Adipose tissue (tissue), 3 donors: ENCODE results near the gene PVALB. TPM values are rescaled to one million over a fixed set of nuclear protein-coding genes. Genes with fewer than 3 reads are reported as not detected.
"Not testable (repeated sequence)": the region's sequence is repeated elsewhere in the genome, so short reads cannot be mapped to it uniquely, and the experiment has no call there.

Experiments
- H3K27ac ChIP-seq: one replicate; pipeline ENCODE4 v1.5.1; 2013; ENCODE audit warnings: low read depth, low read length
- WGBS, 3 donors: extraction: QIAGEN DNeasy Blood & Tissue Kit; methylation state at CpG; one replicate each; pipeline ENCODE4 v1.1.7; 2013; 5-methylcytosine and 5-hydroxymethylcytosine counted together
- polyA plus RNA-seq, 3 donors: library from polyadenylated mRNA; stranded (reverse); fragments of 200-250 nt; gene quantifications; one replicate each; pipeline ENCODE4 v1.2.3, GENCODE V29; 2013
- donor health status: healthy with polysubstance abuse.
- donor health status: Bipolar disorder and iron deficiency.
- donor health status: healthy.

Gene PVALB
- polyA plus RNA-seq, 3 donors: not detected

DNA sequence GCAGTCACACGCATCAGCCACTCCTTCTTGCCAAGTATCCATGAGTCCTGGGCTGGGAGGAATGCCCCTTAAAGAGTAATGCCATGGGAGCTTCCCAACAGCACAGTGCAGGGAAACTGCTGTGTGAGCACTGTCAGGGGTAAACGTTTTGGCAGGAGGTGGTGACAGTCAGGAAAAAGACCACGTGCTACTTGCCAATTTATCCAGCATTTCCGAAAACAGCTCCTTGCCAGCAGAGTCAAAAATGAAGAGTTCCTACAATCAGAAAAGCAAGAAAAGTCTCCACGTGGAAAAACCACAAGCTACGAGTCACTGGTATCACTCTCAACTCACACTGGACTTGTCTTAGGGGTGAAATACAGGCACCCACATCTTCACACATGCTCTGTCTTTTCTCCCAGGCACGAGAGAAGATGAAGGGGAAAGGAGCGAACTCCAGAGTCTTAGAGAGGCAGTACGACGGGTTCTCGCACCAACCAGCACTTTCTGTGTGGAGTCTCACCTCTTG is 50.8 kb downstream of the PVALB start:
- WGBS, 3 donors: 85 to 86% (median 86%) methylated on average over 11 of the region's 11 CpGs
- no peak overlapping the region for H3K27ac ChIP-seq

DNA sequence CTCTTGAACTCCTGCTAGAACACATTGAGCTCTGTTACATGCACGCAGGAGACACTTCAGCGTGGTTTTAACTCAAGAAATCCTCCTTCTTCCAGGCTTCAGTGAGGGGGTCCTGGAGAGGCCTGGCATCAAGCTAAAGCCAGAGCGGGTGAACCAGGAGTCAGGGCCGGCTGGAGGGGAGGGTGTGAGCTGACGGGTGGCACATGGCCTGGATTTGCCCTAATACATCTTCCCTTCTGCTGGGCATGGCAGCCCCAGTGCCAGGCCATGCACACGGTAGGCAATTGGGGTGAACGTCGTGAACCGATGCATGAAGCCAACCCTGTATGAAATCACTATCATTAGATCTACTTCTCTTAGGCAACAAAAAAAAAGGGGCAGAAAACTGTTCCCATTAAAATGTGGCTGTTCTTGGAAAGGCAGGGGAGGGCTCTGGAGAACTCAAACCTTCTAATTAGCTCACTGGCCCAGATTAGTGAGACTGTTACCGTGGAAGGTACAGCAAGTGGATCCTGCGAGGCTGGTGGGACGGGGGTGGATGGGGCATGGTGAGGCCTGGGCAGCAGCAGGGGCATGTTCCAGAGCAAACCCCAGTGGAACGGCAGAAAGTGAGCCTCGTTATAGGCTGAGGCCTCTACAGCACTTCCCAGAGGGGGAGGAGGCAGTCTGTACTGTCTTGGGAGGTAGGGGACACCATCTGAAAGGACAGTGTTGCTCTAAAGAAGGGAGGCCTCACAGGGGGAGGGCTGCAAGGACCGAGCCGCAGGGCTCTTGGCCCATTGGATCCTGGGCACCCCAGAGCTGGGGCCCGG is 51.5 kb downstream of the PVALB start:
- H3K27ac ChIP-seq: no peak overlapping the region
- 91 to 94% (median 92%) methylated on average over 17 of the region's 17 CpGs for WGBS, 3 donors

DNA sequence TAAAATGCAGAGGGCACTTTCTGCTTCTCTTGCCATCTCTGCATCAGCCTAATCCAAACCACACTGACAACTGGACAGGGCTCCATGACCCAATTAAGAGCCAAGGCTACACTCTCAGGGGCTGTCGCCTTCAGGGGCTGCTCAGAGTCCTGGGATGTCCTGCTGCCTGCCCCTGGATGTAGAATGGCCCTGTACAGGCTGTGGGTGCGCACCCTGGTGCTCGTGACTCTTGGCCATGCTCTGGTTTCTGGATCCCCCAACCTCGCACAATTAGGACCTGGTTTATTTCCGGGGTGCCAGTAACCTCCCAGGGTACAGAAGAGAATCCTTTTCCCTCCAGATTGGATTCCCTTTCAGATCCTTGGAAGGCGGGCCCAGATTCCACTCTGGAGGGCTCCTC is 52.2 kb downstream of the PVALB start:
- H3K27ac ChIP-seq: no peak overlapping the region
- WGBS, 3 donors: 92 to 97% (median 93%) methylated on average over 6 of the region's 6 CpGs

DNA sequence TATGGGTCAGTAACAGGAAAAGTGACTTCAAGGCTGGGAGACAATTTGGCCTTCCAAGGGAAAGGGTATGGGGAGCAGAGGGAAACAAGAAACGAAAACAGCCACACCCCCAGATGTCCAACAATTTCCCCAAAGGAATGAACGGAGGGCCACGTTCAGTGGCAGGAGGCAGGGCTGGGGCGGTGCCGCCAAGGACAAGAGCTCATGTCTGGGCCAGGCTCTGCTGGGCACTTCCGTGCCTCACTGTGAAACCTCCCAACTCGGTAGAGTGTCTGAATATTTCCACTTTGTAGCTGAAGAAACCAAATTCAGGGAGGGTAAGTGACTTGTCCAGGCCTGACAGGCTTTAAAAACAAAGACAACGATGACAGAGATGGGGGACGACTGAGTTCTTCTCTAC is 52.8 kb downstream of the PVALB start:
- WGBS, 3 donors: 82 to 89% (median 89%) methylated on average over 9 of the region's 9 CpGs
- no peak overlapping the region for H3K27ac ChIP-seq

DNA sequence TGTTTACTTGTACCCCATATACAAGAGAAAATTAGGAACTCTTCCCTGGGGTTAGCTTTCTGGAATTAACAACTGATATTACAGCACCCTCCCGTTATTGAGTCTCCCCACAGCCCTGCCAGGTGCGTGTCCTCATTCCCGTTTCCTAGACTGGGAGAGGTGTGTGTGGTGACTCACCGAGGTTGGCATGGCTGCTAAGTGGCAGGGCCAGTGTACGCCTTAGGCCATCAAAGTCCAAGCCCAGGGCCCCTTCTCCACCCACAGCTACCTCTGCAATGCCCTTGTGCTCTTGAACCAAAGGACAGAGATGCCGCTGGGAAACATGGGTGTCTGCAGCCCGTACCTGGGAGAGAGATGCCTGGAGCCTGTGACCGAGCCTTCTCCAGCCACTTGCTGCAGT is 53.3 kb downstream of the PVALB start:
- H3K27ac ChIP-seq: no peak overlapping the region
- WGBS, 3 donors: 91 to 94% (median 93%) methylated on average over 8 of the region's 8 CpGs

DNA sequence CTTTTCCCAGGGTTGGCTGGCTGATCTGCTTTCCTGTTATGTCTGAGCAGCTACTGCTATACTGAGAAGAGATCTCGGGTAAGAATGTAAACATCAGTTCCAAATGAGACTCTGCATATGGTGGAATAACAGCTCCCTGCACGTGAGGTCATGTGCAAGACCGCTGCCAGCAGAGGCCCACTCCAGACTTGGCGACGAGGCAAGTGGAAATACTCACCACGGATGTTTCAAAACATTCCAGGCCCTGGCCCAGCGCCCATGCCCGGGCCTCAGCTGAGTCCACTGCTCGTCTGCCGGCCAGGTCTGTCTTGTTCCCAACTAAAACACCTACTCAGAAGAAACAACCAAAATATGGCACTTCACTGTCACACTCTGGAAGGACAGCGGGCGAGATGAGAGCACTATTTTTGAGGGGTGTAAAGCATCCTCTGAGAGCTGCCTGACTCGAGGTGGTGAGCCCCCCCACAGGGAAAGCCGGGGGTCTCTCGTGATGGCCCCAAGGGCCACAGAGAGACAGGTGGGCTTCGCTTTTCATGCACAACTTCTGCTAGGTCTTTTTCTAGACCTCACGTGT is 54.1 kb downstream of the PVALB start:
- no peak overlapping the region for H3K27ac ChIP-seq
- 63 to 79% (median 69%) methylated on average over 17 of the region's 17 CpGs for WGBS, 3 donors

DNA sequence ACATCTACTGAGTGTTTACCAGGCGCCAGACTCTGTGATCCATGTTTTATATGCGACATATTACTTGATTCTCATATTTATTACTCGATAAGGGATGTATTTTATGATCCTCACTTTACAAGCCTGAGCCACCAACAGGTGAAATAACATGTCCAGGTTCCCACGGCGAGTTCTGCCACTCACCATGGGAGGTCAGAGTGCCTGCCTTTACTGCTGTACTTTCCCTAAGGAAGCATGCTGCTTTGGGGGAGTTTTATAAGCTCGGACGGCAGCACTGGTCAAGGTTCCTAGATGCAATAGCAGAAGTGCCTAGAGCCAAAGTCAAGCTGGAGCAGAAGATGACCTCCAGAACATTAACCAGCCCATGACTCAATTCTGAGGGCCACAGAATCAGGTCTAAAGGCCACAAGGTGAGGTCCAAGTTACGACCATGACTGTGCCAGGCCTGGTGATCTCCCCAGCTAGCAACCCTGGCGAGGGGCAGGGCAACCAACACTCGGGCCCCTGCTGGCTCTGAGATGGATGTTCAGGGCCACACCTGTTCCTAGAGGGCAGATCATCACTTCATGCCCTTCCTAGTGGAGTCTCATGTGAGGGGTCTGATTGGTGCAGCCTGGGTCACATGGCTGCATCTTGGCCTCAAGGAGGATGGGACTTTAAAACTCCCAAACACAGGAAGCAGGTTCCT is 55.1 kb downstream of the PVALB start:
- H3K27ac ChIP-seq: no peak overlapping the region
- WGBS, 3 donors: 56 to 94% (median 92%) methylated on average over 10 of the region's 10 CpGs

DNA sequence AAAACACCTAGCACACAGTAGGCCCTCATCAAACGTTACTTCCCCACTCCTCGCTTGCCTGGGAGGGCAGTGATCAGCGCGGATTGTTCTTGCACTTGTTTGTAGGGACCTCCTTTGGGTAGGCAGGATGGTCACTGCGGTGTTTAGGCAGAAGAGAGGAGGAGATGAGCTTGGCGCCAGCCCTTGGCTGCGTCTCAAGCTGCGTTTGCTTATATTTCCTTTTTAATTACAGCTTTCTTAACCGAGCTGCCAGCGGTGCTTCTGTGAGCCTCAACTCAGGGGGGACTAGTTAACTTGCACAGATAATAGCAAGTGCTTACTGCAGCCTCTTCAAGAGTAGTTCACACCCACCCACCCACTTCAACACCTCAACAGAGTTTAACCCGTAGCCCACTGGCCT is 56.0 kb downstream of the PVALB start:
- WGBS, 3 donors: 75 to 87% (median 77%) methylated on average over 11 of the region's 11 CpGs
- no peak overlapping the region for H3K27ac ChIP-seq

DNA sequence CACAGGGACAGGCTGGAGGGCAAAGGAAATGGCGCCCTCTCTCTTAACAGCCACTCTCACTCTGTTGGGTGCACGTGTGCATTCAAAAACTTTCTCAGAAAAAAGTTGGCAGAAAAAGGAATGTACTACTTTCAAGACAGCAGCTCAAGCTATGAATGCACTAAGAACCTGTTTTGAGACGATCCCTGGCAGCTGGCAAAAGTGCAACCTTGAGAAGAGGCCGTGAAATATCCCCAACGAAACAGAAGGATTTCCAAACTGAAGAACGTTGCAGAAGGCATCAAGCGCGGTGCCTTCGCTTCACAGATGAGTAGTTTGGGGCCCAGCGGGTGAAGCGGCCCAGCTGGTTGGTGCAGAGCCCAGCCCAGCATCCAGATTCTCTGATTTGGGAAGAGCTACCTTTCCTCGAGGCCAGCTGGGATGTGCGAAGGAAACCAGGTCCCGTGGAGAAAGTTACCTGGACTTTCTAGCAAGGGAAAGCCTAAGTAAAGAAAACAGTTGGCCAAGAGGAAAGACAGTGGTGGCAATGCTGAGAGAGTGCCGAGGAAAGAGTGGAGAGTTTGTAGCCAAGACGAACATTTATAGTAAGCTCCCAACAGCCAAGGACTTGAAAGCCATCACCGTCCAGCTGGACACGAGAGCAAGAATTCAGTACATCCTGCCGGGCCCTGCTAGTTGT is 57.2 kb downstream of the PVALB start:
- 81 to 88% (median 86%) methylated on average over 19 of the region's 19 CpGs for WGBS, 3 donors
- H3K27ac ChIP-seq: no peak overlapping the region

DNA sequence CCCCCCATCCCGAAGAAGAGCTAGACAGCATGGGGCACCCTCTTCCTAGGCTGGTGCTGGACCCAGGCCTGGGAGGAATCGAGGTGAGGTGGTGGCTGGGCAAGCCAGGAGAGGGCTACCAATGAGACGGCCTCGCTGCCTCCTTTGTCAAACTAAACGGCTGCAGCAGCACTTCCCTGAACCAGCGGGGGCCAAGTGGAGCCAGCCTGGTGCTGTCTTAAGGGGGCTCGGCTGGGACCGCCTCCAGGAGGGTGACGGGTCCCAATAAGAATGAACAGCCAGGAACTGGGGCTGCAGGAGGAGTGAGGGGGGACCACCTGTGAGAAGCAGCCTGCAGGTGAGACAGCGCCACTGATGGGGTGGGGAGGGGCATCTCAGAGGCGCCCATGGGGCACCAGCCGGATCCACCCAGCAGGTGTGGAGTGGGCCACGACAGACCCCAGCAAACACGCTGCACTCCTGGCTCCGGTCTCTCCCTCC is 58.0 kb downstream of the PVALB start:
- WGBS, 3 donors: 85 to 93% (median 90%) methylated on average over 15 of the region's 15 CpGs
- no peak overlapping the region for H3K27ac ChIP-seq

DNA sequence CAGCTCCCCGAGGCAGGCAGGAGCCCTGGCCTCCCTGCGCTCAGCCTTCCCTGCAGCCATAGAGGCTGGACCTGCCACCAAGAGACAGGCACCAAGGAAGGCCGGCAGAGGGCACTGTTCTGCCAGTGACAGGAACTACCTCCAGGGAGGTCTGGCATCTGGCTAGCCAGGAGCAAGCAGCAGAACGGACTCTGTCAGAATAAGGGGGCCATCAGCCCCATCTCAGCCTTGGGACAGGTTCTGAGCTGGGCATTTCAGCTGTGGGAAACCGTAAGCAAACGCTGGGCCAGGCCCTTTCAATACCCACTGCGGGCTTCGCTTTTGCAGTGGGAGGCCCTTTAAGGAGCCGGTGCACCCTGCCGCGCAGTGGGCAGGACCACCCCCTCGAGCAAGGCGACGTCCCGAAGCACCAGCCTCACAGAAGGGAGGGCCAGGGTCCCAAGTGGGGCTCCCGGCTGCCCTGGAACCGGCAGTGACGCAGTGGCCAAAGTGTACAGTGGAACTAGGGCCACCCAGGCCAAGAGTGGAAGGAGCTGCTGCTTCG is 59.1 kb downstream of the PVALB start:
- 65 to 68% (median 67%) methylated on average over 19 of the region's 19 CpGs for WGBS, 3 donors

DNA sequence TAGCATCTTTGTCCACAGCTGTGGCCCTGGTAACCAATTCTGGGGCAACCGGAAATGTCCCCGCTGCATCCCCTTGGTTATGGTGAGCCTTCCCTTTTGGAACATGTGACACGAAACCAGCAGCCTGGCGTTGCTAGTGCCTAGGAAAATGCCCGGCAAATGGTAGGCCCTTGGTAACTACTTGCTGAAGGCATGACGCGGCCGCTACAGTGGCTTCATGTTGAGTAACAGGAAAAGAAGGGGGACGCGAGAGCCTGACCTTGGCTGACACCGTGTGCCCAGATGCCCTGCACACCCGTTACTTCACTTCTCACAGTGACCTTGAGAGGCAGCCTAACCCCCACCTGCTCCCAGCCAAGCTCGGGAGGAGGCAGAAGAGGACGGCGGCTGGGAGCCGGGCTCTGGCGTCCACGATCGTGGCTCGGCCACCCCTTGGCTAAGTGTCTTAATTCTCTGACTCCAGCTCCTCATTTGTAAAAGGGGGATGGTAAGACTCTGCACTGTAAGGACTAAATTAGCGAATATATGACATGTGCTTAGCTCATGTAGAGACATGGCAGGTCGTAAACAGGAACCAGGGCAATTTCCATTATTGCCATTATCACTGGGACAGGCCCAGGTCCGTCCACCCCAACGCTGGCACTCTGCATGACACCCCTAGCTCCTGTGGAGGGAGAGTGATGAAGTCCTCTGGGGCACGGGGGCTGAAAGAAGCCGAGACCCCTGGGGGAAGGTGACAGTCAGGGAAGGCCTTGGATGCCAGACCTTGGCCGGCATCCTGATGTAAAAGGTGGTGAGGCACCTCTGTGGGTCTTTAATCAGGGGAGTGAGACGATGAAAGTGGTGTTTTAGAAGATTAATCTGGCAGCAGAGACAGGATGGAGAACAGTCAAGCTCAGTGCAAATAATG is 59.8 kb downstream of the PVALB start:
- no peak overlapping the region for H3K27ac ChIP-seq
- 47 to 52% (median 50%) methylated on average over 28 of the region's 28 CpGs for whole genome bisulfite sequencing, 3 donors

More for the DNA sequence above, 59.1 kb downstream of the PVALB start:
- H3K27ac ChIP-seq: no peak overlapping the region

DNA sequence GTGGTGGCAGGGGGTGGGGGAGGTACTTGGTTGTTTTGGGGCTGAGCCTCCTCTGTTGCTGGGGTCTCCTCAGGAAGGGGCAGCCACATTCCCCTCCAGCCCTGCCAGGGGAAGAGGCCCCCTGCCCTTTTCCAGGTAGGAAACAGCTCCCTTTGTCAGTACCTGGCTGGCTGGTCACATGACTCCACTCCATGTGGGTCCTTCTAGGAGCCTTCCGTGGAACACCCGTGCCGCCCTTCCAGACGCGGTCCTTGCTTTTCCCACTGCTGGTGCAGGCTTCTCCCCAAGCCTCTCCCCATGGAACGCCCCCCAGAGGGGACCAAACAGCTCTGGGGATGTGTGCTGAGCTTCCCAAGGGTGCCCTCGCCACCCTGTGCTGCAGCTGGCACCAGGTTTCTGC is 60.8 kb downstream of the PVALB start:
- H3K27ac ChIP-seq: no peak overlapping the region
- WGBS, 3 donors: 52 to 76% (median 58%) methylated on average over 7 of the region's 7 CpGs

DNA sequence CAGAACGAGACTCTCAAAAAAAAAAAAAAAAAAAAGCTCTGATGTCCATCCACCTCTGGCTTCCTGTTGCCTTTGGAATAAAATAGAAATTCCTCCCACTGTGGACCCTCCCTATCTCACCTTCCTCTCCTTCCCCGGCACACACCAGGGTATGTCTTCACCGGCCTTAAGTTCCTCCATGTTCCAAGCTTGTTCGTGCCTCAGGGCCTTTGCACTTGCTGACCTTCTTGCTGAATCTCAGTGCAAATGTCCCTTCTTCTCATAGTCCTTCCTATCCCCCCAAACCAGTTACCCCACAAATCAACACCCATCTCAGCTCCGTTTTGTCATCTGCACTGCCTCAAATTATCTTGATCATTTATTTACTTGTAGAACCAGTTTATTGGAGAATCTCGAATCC is 61.5 kb downstream of the PVALB start:
- 83 to 92% (median 83%) methylated on average over 6 of the region's 6 CpGs for WGBS, 3 donors

DNA sequence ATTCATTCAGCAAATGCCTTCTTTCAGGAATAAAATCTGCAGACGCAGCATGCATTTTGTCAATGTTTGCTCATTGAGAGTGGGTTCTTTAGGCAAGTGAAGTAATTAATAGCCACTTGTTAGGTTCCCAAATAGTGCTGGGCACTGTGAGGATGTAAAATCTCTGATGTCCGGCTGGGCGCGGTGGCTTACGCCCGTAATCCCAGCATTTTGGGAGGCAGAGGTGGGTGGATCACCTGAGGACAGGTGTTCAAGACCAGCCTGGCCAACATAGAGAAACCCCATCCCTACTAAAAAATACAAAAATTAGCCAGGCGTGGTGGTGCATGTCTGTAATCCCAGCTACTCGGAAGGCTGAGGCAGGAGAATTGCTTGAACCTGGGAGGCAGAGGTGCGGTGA is 62.0 kb downstream of the PVALB start:
- 90 to 94% (median 92%) methylated on average over 9 of the region's 9 CpGs for WGBS, 3 donors
- H3K27ac ChIP-seq: not testable (repeated sequence)

More for the DNA sequence above, 61.5 kb downstream of the PVALB start:
- H3K27ac ChIP-seq: no peak overlapping the region

DNA sequence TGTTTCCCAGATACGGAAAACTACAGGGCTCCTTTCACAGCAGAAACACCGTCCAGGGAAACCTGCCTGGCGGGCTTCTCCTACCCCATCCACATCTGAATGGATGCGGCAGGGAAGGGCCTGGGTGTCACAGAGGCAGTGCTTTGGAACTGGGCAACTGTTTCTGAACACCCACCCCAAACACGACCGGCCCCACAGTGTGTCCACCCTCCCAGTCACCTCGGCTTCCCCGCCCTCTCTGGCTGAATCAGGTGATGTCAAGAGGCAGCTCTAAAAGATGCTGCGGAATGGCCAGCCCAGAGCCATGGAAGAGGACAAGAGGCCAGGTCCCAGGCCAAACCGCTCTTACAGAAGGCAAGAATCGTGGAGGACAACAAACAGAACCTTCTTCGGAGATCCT is 62.9 kb downstream of the PVALB start:
- WGBS, 3 donors: 78 to 80% (median 78%) methylated on average over 12 of the region's 12 CpGs
- no peak overlapping the region for H3K27ac ChIP-seq

DNA sequence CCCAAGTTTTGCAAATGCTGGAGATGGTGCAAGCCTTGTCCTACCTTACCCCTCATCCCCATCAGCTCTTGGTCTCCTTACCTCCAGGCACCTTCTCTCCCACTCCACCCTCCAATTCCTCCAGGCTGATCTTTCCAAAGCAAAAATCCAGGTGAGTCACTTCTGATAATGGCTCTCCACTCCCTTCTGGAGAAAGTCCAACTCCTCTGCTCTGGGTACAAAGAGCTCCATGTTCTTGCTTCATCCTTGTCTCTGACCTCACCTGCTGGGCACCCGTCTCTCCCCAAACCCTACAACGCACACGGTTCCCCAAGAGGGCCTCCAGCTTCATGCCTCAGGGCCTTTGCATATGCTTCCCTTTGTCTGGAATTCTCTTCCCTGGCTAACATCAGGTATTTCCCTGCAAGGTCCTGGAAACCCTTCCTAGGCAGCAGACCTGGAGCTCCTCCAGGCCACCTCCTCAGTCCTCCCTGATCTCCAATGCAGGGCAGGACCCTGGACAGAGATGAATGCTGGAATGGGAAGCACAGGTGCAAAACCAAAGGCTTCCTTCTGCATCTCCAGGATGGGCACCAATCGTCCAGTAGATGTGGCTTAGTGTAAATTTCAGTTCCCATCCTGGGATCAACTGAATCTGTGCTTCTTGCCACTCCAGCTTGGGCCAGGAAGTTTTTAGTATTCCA is 63.6 kb downstream of the PVALB start:
- 58 to 76% (median 63%) methylated on average over 4 of the region's 4 CpGs for WGBS, 3 donors

More for the DNA sequence above, 63.6 kb downstream of the PVALB start:
- no peak overlapping the region for H3K27ac ChIP-seq
